Breast epithelium (tissue), 4 donors: Measurements from ENCODE around the gene SAT2. TPM values are rescaled to one million over a fixed set of nuclear protein-coding genes. Genes with fewer than 3 reads are reported as not detected.
A peak's percentile ranks its signal among the peaks of the same experiment; 100 is the strongest.

ENCODE experiments used
- DNase-seq, 2 donors: peaks; one replicate each; pipeline ENCODE4 v3.0.0-alpha.2; 2019; ENCODE audit warnings: low spot score in 2 of 2
- H3K27ac ChIP-seq, 2 donors: fragments of 200-600 bp; sonication (generic) in 1 of 2; one replicate each; pipeline ENCODE4 v1.5.1; 2016 to 2019; ENCODE audit warnings: mild to moderate bottlenecking in 1 of 2
- H3K27me3 ChIP-seq, 2 donors: fragments of 200-600 bp; sonication (generic) in 1 of 2; one replicate each; pipeline versions ENCODE4 v1.5.1 to v1.6.0; 2017 to 2019; ENCODE audit warnings: control low read depth in 1 of 2, mild to moderate bottlenecking in 1 of 2
- H3K36me3 ChIP-seq: fragments of 200-600 bp; one replicate; pipeline ENCODE4 v1.5.1; 2019
- H3K4me1 ChIP-seq, 2 donors: fragments of 200-600 bp; sonication (generic); one replicate each; pipeline ENCODE4 v1.5.1; 2016 to 2019; ENCODE audit warnings: control low read depth in 1 of 2
- H3K4me3 ChIP-seq, 3 donors: fragments of 200-600 bp; sonication (generic); 1 replicate in 2 of 3; 2 replicates in 1 of 3; pipeline ENCODE4 v1.5.1; 2016 to 2019; ENCODE audit warnings: mild to moderate bottlenecking in 3 of 3, moderate library complexity in 2 of 3
- H3K9me3 ChIP-seq, 2 donors: fragments of 200-600 bp; sonication (generic) in 1 of 2; one replicate each; pipeline ENCODE4 v1.5.1; 2016 to 2019; ENCODE audit warnings: control low read depth in 1 of 2
- POLR2A ChIP-seq: fragments of 450-650 bp; IDR thresholded peaks from one replicate; pipeline ENCODE4 v1.6.1; 2016; ENCODE audit warnings: antibody characterized with exemption, mild to moderate bottlenecking, moderate library complexity
- POLR2AphosphoS5 ChIP-seq, 3 donors: sonication (generic); formaldehyde crosslinking; IDR thresholded peaks; one replicate each; pipeline ENCODE4 v1.6.1; 2017; ENCODE audit warnings: antibody characterized with exemption in 3 of 3
- intact Hi-C: fragments of 100-400 bp; cut with DNase I; formaldehyde crosslinking; loops from one replicate; pipeline ENCODE4 v1.15.1; 2023; ENCODE audit warnings: low total_unique reads
- total RNA-seq, 3 donors: library from RNA; depleted of rRNA; stranded (reverse); fragments of >200 nt; gene quantifications; one replicate each; pipeline ENCODE4 v1.1.0, GENCODE V29; 2016
- TF ChIP-seq, protein P1 (sequence below), 3 donors: fragments of 450-650 bp; IDR thresholded peaks; one replicate each; pipeline ENCODE4 v1.5.1; 2016 to 2017; ENCODE audit warnings: antibody characterized with exemption in 3 of 3, mild to moderate bottlenecking in 3 of 3, moderate library complexity in 3 of 3

Gene SAT2
- total RNA-seq, 3 donors from 2014 or later: 52.5 to 78.4 (median 62.9) TPM

DNA sequence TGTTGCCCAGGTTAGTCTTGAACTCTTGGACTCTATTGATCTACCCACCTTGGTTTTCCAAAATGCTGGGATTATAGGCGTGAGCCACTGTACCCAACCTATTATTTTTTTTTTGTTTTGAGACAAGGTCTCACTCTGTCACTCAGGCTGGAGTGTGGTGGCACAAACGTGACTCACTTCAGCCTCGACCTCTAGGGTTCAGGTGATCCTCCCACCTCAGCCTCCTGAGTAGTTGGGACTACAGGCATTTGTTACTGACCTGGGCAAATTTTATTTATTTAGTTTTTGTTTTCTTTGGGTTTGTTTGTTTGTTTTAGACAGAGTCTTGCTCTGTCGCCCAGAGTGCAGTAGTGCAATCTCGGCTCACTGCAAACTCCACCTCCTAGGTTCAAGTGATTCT lies 4.0 kb downstream of the SAT2 start:
- H3K27ac ChIP-seq: no peak overlapping the region
- TF ChIP-seq POLR2A: no peak
- TF ChIP-seq, protein P1, sequence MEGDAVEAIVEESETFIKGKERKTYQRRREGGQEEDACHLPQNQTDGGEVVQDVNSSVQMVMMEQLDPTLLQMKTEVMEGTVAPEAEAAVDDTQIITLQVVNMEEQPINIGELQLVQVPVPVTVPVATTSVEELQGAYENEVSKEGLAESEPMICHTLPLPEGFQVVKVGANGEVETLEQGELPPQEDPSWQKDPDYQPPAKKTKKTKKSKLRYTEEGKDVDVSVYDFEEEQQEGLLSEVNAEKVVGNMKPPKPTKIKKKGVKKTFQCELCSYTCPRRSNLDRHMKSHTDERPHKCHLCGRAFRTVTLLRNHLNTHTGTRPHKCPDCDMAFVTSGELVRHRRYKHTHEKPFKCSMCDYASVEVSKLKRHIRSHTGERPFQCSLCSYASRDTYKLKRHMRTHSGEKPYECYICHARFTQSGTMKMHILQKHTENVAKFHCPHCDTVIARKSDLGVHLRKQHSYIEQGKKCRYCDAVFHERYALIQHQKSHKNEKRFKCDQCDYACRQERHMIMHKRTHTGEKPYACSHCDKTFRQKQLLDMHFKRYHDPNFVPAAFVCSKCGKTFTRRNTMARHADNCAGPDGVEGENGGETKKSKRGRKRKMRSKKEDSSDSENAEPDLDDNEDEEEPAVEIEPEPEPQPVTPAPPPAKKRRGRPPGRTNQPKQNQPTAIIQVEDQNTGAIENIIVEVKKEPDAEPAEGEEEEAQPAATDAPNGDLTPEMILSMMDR (IDR thresholded peaks at IDR 0.05): no peak
- TF ChIP-seq POLR2AphosphoS5 (IDR thresholded peaks at IDR 0.05): no peak
- intact Hi-C loops: no loop called here
- no peaks in the 10 kb centered on the region for H3K27me3 ChIP-seq
- H3K4me3 ChIP-seq: no peak overlapping the region
- H3K9me3 ChIP-seq: no peaks in the 10 kb centered on the region
- H3K36me3 ChIP-seq: no peaks in the 10 kb centered on the region
- no peak for DNase-seq
- no peaks in the 10 kb centered on the region for H3K4me1 ChIP-seq

DNA sequence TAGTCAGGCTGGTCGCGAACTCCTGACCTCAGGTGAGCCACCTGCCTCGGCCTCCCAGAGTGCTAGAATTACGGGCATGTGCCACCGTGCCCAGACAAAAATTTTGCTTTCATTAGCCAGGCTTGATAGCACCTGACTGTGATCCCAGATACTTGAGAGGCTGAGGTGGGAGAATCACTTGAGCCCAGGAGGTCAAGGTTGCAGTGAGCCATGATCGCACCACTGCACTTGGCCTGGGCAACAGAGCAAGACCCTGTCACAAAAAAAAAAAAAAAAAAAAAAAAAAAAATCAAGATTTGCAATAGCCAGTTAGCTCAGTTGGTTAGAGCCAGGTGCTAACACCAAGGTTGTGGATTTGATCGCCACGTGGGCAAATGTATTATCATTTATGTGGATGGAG lies 6.8 kb downstream of the SAT2 start:
- Histone ChIP-seq H3K36me3 (no peaks in the 10 kb centered on the region), H3K27ac (no peak overlapping the region), H3K4me3 (no peak overlapping the region), H3K9me3 (no peaks in the 10 kb centered on the region), H3K27me3 (no peaks in the 10 kb centered on the region), H3K4me1 (no peaks in the 10 kb centered on the region)
- no peak for DNase-seq
- no peak for TF ChIP-seq POLR2A
- TF ChIP-seq, protein P1 (IDR thresholded peaks at IDR 0.05): no peak
- no peak for TF ChIP-seq POLR2AphosphoS5 (IDR thresholded peaks at IDR 0.05)
- intact Hi-C loops: no loop called here

- intact Hi-C loops: loop anchor here (1.0 kb wide), 1 partner anchor 13 kb away; no protein-coding TSS in a partner anchor
- TF ChIP-seq, protein P1 (IDR thresholded peaks at IDR 0.05): no peak
- TF ChIP-seq POLR2A: no peak
- TF ChIP-seq POLR2AphosphoS5 (IDR thresholded peaks at IDR 0.05): no peak
Observed at GRCh38 chr17:7618608-7619007, 9.0 kb downstream of the SAT2 start.

DNA sequence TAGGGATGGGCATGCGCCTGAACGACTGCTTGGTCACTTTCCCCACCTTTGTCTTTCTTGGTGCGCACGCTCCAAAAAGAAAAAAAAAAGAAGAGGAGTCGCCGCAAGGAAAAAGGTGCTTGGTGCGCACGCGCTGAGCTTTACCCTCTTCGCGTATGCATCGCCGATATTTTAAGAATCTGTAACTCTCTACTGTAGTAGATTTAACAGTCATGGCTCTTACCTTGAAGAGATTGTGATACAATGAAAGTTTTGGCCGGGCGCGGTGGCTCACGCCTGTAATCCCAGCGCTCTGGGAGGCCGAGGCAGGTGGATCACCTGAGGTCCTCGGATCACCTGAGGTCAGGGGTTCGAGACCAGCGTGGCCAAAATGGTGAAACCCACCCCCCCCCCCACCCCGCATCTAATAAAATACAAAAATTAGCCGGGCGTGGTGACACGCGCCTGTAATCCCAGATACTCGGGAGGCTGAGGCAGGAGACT lies 12.3 kb downstream of the SAT2 start:
- TF ChIP-seq POLR2A (no peak), POLR2AphosphoS5 (IDR thresholded peaks at IDR 0.05) (peak in 2 of 3 donors; percentile 31 to 36)
- Histone ChIP-seq H3K4me3 (peak overlapping the region; percentile 85 to 97 (median 86)), H3K9me3 (no peaks in the 10 kb centered on the region), H3K27me3 (no peaks in the 10 kb centered on the region), H3K4me1 (peaks cover 0 to 21% of the 10 kb centered on the region in 2 donors), H3K36me3 (no peaks in the 10 kb centered on the region), H3K27ac (peak overlapping the region; percentile 90 to 92)
- intact Hi-C loops: no loop called here
- DNase-seq: no peak

More at GRCh38 chr17:7618608-7619007, 9.0 kb downstream of the SAT2 start:
- no peaks in the 10 kb centered on the region for H3K27me3 ChIP-seq
- H3K9me3 ChIP-seq: no peaks in the 10 kb centered on the region
- H3K27ac ChIP-seq: no peak overlapping the region
- peaks cover 0 to 2% of the 10 kb centered on the region in 2 donors for H3K4me1 ChIP-seq
- H3K4me3 ChIP-seq: no peak overlapping the region
- no peak for DNase-seq
- no peaks in the 10 kb centered on the region for H3K36me3 ChIP-seq

DNA sequence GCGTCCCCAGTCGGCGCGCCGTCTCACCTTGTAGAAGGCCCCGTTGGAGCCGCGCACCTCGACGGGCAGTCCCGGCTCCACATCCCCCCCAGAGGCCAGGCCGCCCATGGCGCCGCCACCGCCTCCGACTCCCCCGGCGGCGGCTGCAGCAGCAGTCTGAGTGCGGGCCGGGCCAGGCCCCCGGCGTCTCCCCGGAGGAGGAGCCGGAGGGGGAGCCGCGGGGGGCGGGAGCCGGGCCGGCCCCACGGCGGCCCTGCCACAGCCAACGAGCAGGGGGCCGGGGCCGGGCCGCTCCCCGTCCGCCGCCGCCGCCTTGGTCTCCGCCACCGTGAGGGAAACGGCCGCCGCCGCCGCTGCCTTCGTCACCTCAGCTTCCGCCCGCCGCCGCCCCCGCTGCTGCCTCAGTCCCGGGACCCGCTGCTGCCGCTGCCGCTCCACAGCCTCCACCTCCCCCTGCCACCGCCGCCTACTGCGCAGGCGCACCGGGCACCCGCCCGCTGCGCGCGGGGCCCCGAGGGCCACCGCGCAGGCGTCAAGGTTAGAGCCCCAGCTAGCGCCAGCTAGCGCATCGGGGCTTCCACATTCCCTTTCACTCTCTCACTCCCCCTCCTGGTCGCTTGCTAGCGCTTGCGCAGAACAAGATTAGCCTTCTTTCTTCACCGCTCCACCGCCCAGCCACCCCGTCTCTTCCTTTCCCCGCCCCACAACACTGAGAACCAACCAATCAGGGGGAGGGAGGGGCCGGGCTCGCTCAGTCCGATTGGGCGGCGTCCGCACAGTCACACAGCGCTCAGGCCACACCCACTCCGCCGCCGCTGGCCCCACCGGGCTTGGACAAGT lies 13.0 kb downstream of the SAT2 start, which contains the start of gene FXR2:
FXR2 (minus strand) TSS at position 473 of the 840 bp plus-strand sequence; CDS start at position 108, 365 bp downstream.
- Histone ChIP-seq H3K9me3 (no peaks in the 10 kb centered on the region), H3K4me1 (peaks cover 0 to 21% of the 10 kb centered on the region in 2 donors), H3K36me3 (no peaks in the 10 kb centered on the region), H3K27ac (peak within 1 kb of the TSS; percentile 92 to 99), H3K27me3 (no peaks in the 10 kb centered on the region), H3K4me3 (peak within 1 kb of the TSS; percentile 85 to 97 (median 86))
- TF ChIP-seq POLR2A: no peak
- TF ChIP-seq, protein P1 (IDR thresholded peaks at IDR 0.05): peak; percentile 48 to 73 (median 51)
- TF ChIP-seq POLR2AphosphoS5 (IDR thresholded peaks at IDR 0.05): peak in 2 of 3 donors; percentile 19 to 44
- intact Hi-C loops: no loop called here
- peak; percentile 100 for DNase-seq
